ENCODE results near the gene IGF2. TPM values are rescaled to one million over a fixed set of nuclear protein-coding genes. Genes with fewer than 3 reads are reported as not detected.

The IGF2 gene
- total RNA-seq, 2 experiments from 2014 or later: 8.1 to 8.2 TPM

GRCh38 chr11:2164861-2165555, 25.8 kb upstream of the IGF2 start:
- no peak for TF ChIP-seq CTCF (IDR thresholded peaks at IDR 0.05)
- Mint-ChIP-seq H3K4me3 (no peak overlapping the region), H3K27ac (no peak overlapping the region), H3K4me1 (ENCODE audit: low read depth) (no peaks in the 10 kb centered on the region), H3K27me3 (peaks cover 5% of the 10 kb centered on the region), H3K9me3 (no peaks in the 10 kb centered on the region), H3K36me3 (ENCODE audit: low read depth) (no peaks in the 10 kb centered on the region)
- DNase-seq (no peak), ATAC-seq (no peak)
- ChIA-PET POLR2A (no interaction called here), CTCF (interaction anchor here (1.0 to 1.7 kb wide), 4 partner anchors 13 to 256 kb away, joined by 5 to 9 read pairs (median 6); no protein-coding TSS in a partner anchor)
- intact Hi-C loops (cut with micrococcal nuclease): no loop called here

GRCh38 chr11:2164081-2164480, 24.9 kb upstream of the IGF2 start:
- H3K27ac Mint-ChIP-seq: no peak overlapping the region
- DNase-seq: no peak
- no peak for ATAC-seq
- TF ChIP-seq CTCF (IDR thresholded peaks at IDR 0.05): no peak
- no peaks in the 10 kb centered on the region for H3K9me3 Mint-ChIP-seq
- no peak overlapping the region for H3K4me3 Mint-ChIP-seq
- CTCF ChIA-PET: interaction anchor here (1.1 to 3.0 kb wide), 5 partner anchors 11 to 255 kb away, joined by 3 to 11 read pairs (median 5); no protein-coding TSS in a partner anchor
- POLR2A ChIA-PET: no interaction called here
- H3K27me3 Mint-ChIP-seq: peaks cover 5% of the 10 kb centered on the region
- no peaks in the 10 kb centered on the region for H3K4me1 Mint-ChIP-seq (ENCODE audit: low read depth)
- no peaks in the 10 kb centered on the region for H3K36me3 Mint-ChIP-seq (ENCODE audit: low read depth)
- intact Hi-C loops (cut with micrococcal nuclease): no loop called here

GRCh38 chr11:2163428-2163978, 24.3 kb upstream of the IGF2 start:
- no peak for DNase-seq
- peaks cover 5% of the 10 kb centered on the region for H3K27me3 Mint-ChIP-seq
- ChIA-PET CTCF (interaction anchor here (0.8 to 3.0 kb wide), 5 partner anchors 11 to 256 kb away, joined by 3 to 11 read pairs (median 3); no protein-coding TSS in a partner anchor), POLR2A (no interaction called here)
- intact Hi-C loops (cut with micrococcal nuclease): no loop called here
- H3K4me1 Mint-ChIP-seq (ENCODE audit: low read depth): no peaks in the 10 kb centered on the region
- H3K4me3 Mint-ChIP-seq: no peak overlapping the region
- H3K27ac Mint-ChIP-seq: no peak overlapping the region
- TF ChIP-seq CTCF (IDR thresholded peaks at IDR 0.05): no peak
- no peaks in the 10 kb centered on the region for H3K36me3 Mint-ChIP-seq (ENCODE audit: low read depth)
- ATAC-seq: no peak
- H3K9me3 Mint-ChIP-seq: no peaks in the 10 kb centered on the region

- no peak within 1 kb of the TSS for H3K27ac Mint-ChIP-seq
- H3K9me3 Mint-ChIP-seq: no peaks in the 10 kb centered on the region
- no peaks in the 10 kb centered on the region for H3K36me3 Mint-ChIP-seq (ENCODE audit: low read depth)
- no peak for DNase-seq
- CTCF ChIA-PET: interaction anchor here (1.0 to 1.5 kb wide), 3 partner anchors 9 to 138 kb away, joined by 3 to 5 read pairs (median 3); no protein-coding TSS in a partner anchor
- no peak for ATAC-seq
- H3K27me3 Mint-ChIP-seq: peaks cover 4% of the 10 kb centered on the region
- POLR2A ChIA-PET: no interaction called here
- H3K4me3 Mint-ChIP-seq: no peak within 1 kb of the TSS
- no peak for TF ChIP-seq CTCF (IDR thresholded peaks at IDR 0.05)
- H3K4me1 Mint-ChIP-seq (ENCODE audit: low read depth): no peaks in the 10 kb centered on the region
- intact Hi-C loops (cut with micrococcal nuclease): no loop called here
Measured at GRCh38 chr11:2160736-2161259, 21.6 kb upstream of the IGF2 start, which contains the start of gene INS. Gene INS (minus strand): TSS chr11:2161209. CDS start chr11:2160971, 238 bp downstream.

All from activated CD8-positive, alpha-beta T cell treated with anti-CD3 and anti-CD28 coated beads for 36 hours (primary cell).